GM18498 (cell line): ENCODE data around the gene RAB7A.
A peak's percentile ranks its signal among the peaks of the same experiment; 100 is the strongest.

ENCODE experiments used
- ATAC-seq: cut with Tn5 transposase; IDR thresholded peaks from one replicate; pipeline ENCODE4 v1.9.1; 2021; ENCODE audit warnings: mild to moderate bottlenecking, moderate library complexity; ENCODE audit not compliant: unreplicated experiment

RAB7A gene

GRCh38 chr3:128787256-128788253 lies 61.6 kb downstream of the RAB7A start:
- peak; percentile 59 for ATAC-seq

DNA sequence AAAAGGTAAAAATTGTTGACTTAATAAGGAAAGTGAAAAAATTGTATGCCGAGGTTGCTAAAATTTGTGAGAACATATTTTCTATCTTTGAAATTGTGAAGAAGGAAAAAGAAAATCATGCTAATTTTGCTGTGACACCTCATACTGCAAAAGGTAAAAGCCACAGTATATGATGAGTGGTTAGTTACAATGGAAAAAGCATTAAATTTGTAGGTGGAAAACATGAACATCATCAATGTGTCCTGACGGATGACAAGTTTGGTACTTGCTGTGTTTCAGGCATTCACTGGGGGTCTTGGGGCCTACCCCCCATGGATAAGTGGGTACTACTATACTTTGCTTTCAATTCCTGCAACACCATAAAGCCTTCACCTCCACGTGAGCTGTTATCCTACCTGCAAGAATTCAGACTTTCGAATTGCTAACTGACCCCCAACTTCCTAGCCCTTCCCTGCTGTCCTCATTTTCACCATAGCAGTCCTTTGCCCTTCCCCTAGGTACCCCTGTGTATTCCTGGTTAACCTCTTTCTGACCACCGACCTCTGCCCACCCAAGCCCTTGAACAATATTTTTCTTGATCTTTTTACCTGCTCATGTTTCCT lies 62.4 kb downstream of the RAB7A start:
- ATAC-seq, result no peak

DNA sequence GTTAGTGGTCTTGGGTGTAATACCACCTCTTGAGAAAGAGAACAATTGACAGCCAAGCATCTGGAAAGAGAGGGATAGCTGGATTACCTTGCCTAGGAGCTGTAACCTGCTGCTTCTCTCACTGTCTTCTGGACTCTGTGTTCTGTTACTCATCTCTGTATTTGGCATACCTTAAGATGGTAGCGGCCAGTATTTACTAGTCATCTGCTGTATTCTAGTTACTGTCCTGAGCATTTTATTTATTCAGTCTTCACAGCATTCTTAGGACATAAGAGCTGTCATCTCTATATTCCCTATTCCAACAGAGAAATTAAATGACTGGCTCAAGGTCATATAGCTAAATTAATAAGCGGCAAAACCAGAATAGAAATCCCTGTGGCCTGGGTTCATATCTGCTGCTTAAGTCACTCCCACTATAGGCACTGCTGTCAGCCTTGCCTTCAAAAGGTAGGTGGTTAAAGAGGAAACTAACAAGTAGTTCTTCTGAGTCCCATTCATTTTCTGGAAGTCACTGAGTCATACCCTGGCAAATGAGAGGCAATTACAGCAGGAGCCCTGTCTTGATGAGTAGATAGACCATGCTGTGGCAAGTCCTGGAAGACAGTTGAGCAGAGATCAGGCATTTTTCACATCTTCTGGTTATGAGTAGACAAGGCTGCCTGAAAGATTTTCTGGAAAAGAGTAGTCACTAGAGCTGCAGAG lies 68.2 kb downstream of the RAB7A start:
- peak; percentile 27 for ATAC-seq

- peak; percentile 83 for ATAC-seq
Observed at GRCh38 chr3:128794770-128795649, 69.0 kb downstream of the RAB7A start.

GRCh38 chr3:128799653-128800052 lies 73.7 kb downstream of the RAB7A start:
- ATAC-seq, result no peak

DNA sequence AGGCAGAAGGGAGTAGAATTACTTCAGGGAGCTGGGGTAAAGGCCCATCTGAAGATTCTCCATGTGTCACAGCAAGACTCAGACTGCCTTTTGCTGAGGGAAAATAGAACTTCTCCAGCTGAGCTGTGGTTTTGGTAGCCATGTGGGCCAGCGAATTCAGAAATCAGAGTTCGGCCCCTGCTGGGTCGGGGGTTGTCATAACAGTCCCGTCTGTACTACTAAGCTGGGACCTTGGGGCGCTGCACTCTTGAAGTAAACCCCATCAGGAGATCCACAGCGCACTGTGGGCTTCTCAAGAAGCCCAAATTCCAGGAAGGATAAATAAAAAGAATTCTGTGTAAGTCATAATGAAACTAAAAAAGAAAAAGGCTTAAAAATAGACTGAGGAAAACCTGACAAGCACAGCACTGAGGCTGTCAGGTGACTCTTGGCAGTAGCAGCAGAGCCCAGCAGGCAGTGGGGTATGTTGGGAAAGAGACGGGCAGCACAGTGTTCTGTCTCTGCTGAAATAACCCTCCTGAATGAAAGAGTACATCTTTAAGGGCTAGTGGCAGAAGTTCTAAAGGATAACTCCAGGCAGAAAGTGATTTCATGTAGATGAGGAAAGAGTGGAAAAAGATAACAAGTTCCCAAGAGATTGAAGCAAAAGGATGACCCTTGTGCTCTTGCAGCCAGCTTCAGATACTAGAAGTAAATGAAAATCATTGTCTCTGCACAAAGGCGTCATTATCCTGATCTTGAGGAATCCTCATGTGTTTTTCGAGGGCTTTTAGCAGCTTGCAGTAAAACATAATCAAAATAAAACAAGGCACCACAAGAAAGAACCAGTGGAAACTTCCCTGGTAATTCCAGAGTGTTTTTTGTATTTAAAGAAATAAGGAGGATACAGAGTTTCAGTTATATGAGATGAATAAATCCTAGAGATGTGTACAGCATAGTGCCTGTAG lies 74.5 kb downstream of the RAB7A start:
- no peak for ATAC-seq

DNA sequence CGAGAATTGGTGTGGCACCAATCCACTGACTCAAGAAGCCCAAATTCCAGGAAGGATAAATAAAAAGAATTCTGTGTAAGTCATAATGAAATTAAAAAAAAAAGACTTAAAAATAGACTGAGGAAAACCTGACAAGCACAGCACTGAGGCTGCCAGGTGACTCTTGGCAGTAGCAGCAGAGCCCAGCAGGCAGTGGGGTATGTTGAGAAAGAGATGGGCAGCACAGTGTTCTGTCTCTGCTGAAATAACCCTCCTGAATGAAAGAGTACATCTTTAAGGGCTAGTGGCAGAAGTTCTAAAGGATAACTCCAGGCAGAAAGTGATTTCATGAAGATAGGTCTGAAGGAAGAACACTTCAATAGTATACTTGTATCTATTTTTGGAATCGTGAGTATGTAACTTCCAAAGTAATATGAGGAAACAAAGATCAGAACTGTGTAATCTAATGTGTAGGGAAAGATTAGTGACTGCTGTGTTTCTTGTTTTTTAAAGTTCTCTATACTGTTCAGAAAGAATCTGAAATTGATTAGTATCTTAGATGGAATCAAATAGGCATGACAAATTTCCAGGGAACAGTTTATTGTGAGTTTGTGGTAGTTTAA lies 75.9 kb downstream of the RAB7A start:
- no peak for ATAC-seq

DNA sequence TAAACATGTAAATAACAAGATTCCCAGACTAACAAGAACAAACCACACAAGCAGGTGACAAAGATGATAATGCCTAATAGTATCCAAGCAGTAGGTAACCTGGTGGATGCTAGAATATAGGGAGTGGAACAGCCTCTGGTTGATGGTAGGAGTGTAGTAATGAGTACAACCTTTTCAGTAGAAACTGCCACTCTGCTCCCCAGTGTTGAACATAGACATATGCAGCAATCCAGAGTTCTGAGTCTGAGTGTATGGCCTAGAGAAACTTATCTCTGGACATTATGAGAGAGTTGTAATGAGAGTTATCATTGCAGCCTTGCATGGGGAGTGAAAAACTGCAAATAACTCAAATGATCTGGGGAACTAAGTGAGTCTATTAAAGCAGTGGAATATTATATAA lies 77.3 kb downstream of the RAB7A start:
- no peak for ATAC-seq

- peak; percentile 83 for ATAC-seq
Observed at GRCh38 chr3:128804017-128804810, 78.2 kb downstream of the RAB7A start.

DNA sequence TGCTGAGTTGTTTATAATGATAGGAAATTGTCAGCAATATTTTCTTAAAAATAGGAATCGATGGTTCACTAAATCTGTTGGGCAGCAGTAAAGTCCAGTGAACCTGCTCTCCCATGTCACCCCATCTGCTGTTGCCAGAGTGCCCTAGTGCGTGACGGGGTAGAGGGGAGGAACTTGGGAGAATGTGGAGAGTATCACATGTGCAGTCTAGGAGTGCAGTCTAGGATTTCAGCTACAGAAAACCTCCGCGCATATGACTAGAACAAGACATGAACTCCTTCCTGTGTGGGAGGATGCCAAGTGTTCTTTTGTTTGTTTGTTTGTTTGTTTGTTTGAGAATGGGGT lies 78.8 kb downstream of the RAB7A start:
- no peak for ATAC-seq

DNA sequence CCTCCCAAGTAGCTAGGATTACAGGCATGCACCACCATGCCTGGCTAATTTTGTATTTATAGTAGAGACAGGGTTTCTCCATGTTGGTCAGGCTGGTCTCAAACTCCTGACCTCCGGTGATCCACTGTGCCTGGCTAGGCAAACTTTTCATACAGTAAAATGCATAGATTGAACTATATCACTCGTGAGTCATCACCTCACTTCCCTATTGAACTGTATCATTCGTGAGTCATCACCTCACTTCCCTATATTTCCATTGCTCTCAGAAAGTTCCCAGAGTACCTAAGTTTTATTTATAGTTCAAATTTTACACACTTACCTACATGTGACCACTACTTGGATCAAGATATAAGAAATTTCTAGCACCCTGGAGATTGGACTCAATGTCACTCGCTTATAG lies 79.8 kb downstream of the RAB7A start:
- ATAC-seq, result no peak

GRCh38 chr3:128806588-128806987 lies 80.6 kb downstream of the RAB7A start:
- no peak for ATAC-seq

DNA sequence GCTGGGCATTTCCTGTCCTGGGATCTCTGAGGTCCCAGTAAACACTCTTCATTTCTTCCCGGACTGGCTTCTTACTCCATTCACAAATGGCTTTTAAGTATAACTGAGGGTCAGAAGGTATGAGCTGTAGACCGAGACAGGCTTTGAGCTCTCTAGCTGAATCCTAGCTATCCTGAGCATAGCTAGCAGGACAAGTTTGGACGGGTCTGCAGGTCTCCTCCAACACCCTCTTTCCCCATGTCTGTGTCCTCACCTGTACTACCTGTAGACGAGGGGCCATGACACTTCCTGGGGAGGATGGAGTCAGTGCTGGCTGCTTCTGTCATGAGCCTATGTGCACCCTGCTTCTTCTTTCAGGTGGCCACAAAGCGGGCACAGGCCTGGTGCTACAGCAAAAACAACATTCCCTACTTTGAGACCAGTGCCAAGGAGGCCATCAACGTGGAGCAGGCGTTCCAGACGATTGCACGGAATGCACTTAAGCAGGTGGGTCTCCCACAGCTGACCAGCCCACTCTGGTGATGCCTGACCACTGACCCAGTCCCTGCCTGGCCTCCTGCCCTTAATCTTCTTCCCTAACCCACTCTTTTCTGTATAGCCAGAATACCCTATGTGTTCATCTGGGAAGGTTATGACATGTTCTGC lies 81.3 kb downstream of the RAB7A start:
- ATAC-seq, result no peak

GRCh38 chr3:128808672-128809071 lies 82.7 kb downstream of the RAB7A start:
- ATAC-seq, result no peak

- no peak for ATAC-seq
Observed at GRCh38 chr3:128813097-128813496, 87.1 kb downstream of the RAB7A start.

DNA sequence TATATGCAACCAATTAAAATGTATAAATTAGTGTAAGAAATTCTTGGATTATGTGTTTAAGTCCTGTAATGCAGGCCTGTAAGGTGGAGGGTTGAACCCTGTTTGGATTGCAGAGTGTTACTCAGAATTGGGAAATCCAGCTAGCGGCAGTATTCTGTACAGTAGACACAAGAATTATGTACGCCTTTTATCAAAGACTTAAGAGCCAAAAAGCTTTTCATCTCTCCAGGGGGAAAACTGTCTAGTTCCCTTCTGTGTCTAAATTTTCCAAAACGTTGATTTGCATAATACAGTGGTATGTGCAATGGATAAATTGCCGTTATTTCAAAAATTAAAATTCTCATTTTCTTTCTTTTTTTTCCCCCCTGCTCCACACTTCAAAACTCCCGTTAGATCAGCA lies 88.1 kb downstream of the RAB7A start:
- no peak for ATAC-seq

- no peak for ATAC-seq
Observed at GRCh38 chr3:128814519-128815317, 88.7 kb downstream of the RAB7A start.
